ENCODE measurements around the gene CRADD. TPM values are rescaled to one million over a fixed set of nuclear protein-coding genes. Genes with fewer than 3 reads are reported as not detected.

CRADD gene
- total RNA-seq, 1 experiment from 2014 or later, result 26.7 TPM

DNA sequence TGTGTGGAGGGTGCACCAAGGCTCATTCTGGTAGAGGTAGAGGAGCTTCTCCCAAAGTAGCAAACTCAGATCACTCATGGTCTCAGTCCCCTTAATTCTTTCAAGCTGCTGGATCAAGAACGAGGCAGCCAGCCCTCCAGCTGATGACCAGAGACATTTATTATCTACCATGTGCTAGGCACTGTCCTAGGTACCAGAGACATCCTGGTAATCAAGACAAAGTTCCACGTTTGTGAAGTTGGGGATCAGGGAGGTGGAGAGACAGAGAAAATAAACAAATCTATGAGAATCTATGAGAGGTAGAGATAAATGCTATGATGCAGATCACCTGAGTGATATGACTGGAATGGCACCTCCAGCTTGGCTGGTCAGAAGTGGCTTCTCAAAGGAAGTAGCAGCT is 130.2 kb downstream of the CRADD start:
- no peak for DNase-seq (ENCODE audit: low read depth)

DNA sequence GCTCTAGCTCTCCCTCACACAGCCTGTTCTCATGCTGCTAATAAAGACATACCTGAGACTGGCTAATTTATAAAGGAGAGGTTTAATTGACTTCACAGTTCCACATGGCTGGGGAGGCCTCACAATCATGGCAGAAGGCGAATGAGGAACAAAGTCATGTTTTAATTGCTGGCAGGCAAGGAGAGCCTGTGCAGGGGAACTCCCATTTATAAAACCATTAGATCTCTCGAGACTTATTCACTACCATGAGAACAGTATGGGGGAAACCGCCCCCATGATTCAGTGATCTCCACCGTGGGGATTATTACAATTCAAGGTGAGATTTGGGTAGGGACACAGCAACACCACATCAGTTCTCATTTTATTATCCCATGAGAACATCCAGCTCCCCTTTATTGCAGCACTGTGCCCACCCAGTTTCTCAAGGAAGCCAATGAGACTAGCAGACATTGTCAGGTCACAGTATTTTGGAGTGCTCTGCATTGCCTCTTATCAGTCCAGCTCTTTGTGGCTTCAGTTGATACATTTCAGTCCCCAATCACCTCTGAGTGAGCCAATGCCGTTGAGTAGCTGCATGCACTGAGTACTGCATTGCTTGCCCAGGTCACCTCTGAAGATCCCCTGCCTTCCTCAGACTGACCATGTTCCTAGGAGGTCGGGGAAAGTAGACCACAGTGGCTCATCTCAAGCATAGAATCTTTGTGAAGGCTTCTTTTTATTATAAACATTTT is 131.2 kb downstream of the CRADD start:
- DNase-seq (ENCODE audit: low read depth), result no peak

DNA sequence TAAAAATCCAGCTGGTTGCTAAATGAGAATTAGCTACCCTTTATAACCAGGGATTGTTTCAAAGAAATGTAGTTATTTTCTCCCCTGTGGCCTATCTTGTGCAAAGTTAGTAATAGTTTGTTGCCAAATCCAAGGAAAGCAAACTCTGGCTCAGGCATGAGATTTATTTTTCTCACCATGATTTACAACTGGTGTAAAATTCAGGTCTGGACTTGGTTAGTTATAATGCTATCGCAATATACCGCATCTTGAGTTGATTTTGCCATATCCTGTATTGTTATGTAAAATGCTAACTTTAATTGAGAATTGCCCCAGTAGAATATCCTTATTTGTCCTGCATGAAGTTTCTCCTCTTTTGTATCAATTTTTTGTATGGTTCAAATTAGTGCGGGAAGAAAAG is 135.5 kb downstream of the CRADD start:
- DNase-seq (ENCODE audit: low read depth), result no peak

DNA sequence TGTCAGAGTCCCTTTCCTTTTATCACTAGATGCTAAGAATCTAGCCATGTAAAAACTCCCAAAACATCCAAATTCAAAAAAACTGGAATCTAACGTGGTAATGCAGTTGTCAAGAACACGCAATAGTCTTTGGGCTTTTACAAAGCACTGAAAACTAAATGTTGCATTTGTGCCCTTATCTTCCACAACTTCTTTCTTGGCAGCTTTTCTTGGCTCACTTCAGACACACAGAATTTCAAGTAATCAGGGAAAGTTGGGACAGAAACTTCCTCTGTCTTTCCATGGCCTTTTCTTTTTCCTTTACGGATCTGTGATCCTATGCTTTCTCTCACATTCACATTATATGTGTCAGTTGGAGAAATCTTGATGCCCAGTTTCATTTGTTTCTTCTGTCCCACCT is 136.0 kb downstream of the CRADD start:
- no peak for DNase-seq (ENCODE audit: low read depth)

DNA sequence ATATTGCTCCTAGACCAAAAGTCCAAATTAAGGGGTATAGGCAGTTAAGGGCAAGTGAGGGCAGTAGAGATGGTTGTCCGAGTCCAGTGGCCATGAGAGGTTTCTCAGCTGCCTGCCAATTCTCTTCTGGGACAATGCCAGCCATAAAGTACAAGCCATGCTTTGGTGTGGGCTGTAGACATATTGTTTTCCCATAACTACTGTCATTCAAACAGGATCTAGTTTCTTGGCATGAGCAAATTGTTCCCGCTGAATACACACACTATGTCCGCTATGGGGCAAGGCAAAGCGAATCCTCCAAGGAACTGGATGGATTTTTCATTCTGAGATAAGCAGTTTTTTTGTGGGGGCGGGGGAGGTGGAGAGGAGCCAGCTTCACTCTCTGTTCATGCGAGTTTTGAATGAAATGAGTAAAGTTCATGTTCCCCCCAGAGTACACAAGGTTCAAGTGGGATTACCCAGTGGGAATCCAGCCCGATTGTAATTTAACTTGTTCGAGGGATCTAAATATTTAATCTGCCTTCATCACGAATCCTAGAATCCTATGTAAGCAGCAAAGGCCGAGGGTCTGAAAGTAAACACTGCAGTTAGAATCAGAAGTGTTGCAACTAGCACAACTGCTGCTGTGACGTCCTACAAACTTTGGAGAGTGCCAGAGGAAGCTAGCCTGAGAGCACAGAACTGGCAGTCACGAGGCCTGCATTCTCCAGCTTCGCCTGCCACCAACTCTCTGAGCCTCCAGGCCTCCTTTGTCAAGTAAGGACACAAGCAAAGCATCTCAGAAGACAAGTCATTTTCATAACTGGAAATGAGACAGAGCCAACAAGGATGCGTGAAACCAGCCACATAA is 137.0 kb downstream of the CRADD start:
- DNase-seq (ENCODE audit: low read depth), result peak; percentile 74

DNA sequence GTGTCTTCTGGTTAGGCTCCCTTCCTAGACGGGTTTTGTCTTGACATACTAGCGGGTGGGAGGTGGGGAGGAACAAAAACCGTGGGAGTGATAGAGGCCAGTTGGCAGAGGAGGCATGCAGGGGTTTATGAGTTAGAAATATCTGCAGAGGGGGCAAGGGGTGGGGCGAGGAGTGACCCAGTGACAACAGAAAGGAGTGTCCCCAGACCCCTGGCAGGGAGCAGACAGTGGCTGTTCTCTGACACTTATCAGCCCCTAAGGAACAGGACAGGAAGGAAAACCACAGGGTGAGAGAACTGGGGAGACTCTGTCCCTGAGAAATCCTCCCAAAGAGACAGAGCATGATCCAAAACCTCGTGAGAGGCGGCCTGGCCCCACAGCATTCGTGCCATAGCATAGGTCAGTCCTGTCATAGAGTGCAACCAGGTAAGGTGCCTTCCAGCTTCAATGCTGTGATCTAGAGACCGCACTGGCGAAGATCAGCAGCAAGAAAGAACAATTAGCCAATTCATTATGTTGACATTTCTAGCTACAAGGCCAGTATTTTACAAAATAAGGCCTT is 141.4 kb downstream of the CRADD start:
- DNase-seq (ENCODE audit: low read depth), result no peak

DNA sequence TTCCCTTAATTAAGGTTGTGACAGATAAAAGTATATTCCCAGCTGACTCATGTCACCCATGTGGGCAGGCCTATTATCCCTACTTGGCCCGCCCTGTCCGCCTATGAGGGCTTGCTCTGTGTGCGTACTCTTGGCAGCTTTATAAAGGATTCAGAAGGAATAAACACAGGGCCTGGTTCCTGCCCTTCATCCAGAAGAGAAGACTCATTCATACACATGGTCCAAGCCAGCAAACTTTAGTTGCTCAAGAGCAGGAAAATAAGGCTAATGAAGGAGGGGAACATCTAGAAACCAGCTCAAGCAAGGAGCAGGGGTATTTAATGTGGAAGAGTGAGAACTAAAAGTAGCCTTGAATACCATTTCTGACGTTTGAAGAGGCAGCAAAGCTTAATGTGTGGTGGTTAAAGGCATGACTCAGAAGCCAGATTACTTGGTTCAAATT is 141.9 kb downstream of the CRADD start:
- DNase-seq (ENCODE audit: low read depth), result peak; percentile 85

DNA sequence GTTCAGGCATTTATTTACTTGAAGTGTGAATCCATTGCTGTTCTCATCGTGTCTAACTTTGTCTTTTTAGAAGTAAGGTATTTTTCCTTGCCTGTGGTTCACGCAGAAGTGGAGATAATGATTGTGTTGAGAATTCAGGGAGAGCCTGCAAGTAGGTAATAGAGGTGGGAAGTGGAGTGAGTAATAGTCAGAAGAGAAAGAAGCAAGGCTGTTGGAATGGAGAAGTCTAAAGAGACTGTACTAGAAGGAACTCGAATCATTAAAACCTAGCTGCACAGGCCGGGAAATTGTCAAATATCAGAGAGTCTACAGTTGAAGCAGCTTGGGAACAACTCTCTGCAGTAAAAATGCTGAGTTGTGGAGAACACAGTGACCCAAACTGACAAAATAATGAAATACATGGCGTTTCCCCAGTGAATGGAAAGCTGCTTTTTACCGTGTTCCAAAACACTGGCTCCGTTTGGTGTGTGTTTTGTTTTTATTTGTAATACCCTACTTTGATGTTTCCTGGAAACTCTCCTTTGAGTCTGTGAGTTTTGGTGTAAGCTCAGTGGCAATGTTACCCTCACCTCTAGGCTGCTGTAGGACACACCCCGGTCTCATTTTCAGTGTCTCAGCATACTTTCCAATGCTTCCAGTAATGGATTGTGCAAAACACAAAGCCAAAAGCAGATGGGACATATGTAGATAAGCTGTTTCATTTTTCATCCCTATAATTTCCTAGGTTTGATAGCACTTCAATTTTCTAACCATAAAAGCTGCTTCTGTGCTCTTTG is 146.6 kb downstream of the CRADD start:
- DNase-seq (ENCODE audit: low read depth), result no peak

DNA sequence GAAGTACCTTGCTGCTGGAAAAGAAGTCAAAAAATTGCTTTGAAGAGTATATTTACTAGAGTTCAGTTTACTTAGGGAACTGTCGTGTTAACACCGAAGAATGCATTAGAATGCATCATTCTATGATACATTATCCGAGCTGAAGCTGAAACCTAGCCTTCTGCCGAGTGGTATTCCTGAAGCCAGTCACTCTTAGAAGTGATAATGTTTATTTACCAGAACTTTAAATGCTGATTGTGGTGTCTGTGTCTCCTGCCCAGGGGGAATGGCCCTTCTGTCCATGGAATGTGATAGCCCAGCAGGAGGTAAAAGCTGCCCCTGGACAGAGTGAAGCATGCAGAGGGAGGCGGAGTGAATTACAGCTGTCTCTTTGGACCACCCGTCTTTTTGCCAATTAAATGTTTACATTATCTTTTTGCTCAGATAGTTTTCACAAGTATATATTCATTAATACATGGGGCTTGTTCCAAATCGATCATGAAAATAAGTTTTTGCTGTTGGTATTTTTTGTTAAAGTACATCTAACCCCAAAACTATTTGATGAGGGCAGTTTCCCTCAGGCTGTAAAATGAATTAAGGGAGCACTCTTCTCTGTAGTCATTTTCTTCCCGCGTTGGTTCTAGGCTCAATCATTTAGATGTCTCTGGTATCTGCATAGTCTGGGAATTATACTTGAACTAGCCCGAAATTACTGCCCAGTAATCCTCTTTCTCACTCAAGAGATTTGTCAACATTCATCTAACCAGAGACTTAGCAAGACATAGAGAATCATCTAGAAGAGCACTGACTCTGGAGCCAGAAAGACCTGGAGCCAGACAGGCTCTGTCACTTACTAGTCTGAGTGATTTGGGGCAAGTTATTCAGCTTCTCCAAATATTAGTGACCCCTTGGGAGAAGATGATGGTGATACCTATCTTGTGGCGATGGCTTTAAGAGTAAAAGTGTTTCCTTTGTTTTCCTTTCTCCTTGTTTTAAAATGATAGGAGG is 147.6 kb downstream of the CRADD start:
- peak; percentile 65 for DNase-seq (ENCODE audit: low read depth)

DNA sequence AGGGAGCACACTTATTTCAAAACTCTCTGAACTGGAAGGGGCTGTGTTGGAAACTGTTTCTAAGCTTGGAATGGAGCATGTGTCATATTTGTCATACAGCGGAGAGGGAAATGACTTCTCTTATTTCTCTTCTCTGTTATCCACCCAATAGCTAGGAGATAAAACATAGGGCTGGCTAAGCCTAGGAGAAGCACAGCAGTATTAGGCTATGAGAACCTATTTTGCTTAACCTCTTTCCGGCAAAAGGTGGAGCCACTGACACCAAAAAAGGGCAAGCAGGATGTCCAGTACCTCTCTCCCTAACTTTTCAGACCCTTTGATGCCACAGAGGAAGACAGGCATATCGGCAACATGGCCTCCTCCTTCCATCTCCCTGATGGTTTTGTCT is 148.3 kb downstream of the CRADD start:
- DNase-seq (ENCODE audit: low read depth), result no peak

DNA sequence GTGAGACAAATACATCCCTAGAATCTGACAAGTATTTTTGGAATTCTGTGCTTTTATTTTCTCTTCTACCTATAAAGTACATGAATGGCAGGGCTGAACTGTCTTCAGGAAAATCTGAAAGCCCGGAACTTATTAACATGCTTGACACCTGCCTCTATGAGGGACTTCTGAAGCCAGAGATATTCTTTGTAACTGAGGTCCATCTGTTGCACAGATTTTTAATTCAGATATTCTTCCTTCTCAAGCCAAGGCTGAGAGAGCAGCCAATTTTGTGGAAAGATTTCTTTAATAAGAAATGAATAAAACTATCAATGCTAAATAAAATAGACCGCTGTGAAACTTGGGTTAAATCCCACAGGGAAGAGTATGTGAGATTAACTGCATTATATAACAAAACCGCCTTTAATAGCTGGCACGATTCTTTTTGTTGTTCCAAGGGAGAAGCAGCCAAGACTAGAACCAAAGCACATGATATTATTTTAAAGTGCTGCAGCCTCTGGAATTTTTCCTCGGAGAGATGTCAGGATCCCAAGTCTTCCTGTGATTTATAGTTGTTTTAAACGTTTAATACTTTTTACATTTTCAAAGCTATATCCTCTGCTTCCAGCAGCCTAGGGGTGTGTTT is 148.9 kb downstream of the CRADD start:
- peak; percentile 32 for DNase-seq (ENCODE audit: low read depth)

DNA sequence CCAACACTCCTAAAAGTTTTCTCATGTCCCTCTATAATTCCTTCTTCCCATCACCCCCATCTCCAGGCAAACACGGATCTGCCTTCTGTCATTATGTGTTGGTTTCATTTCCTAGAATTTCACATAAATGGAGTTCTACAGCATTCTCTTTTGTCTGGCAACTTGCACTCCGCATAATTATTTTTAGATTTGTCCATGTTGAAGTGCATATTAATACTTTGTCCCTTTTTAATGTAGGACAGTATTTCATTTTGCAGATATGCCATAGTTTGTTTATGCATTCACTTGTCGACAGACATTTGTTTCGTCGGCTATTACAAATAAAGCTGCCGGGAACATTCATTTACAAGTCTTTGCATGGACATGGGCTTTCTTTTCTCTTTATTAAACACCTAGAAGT is 150.0 kb downstream of the CRADD start:
- no peak for DNase-seq (ENCODE audit: low read depth)

DNA sequence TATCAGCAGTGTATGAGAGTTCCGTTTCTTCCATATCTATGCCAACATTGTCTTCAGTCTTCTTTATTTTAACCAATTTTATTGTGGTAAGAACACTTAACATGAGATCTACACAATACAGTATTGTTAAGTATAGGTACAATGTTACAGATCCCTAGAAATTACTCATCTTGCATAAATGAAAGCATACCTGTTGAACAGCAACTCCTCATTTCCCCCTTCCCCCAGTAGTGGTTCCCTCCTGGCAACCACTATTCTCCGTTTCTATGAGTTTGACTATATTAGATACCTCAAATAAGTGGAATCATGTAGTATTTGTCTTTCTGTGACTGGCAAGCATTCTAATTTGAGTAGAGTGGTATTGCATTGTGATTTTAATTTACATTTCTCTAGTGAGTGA is 150.5 kb downstream of the CRADD start:
- DNase-seq (ENCODE audit: low read depth), result no peak

DNA sequence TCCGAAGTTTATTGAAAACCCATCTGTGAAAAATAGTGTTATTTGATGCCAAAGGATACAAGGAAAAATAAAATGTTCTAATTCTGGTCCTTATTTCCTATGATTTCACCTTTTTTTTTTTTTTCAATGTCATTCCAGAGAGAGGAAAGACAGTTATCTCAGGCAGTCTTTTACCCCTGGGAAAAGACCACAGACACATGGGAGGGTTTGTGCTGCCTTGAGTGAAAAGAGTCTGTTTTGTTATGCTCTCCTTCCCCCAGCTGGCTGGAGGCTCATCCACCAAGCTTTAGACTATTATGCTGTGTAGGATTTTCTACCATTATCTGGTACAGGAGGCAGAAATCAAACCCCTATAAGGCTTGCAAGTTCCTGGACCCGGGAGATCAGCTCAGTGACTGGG is 151.8 kb downstream of the CRADD start:
- DNase-seq (ENCODE audit: low read depth), result no peak

DNA sequence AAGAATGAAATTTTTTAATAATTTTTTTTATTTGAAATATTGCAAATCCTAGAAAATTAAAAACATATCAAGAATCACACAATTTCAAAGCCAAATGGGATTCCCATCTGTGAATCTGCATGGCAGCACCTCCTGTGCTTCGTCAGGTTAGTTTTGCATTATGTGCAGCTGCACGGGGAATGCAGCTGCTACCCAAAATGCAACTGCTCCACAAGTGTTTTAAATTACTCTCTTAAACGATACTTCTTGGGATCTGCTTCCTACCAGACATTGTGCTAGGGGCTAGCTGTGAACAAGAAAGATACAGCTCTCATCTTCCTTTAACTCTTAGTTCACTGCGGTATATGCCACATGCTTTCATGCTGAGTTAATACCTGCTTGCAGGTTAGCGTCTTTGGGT is 154.2 kb downstream of the CRADD start:
- DNase-seq (ENCODE audit: low read depth), result no peak

DNA sequence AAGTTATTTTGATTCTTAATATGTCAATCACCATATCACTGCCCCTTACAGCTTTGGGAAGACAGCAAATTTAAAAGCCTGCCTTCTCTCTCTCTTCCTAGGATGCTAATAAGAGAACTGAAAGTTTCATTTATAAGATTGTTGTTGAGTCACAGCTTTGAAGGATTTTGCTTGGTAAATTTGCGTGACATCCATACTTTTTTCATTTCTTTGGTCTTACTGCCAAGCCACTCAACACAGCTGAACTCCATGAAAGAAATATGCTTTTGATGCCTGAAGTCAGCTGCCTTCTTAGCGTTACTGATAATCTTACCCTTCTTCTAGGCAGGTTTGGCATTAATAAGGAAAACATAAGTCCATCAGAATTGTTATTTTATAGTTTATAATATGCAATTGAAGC is 155.0 kb downstream of the CRADD start:
- DNase-seq (ENCODE audit: low read depth), result peak; percentile 33

DNA sequence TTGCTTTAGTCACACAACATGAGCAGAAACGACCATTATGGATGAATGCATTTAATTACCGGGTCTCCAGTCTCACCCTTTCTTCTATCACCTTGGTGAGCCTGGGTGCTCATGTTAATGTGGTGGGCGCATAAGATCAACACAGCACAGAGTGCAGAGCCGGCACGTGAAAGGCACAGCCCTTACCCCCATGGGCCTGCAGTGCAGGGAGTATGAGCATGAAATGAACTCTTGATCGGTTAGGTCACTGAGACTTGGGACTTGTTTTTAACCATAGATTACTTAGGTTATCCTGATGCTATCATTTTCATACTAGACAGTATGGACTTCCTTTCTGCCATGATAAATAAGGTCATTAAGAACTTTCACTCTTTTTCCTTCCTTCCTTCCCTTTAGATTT is 156.8 kb downstream of the CRADD start:
- DNase-seq (ENCODE audit: low read depth), result no peak

DNA sequence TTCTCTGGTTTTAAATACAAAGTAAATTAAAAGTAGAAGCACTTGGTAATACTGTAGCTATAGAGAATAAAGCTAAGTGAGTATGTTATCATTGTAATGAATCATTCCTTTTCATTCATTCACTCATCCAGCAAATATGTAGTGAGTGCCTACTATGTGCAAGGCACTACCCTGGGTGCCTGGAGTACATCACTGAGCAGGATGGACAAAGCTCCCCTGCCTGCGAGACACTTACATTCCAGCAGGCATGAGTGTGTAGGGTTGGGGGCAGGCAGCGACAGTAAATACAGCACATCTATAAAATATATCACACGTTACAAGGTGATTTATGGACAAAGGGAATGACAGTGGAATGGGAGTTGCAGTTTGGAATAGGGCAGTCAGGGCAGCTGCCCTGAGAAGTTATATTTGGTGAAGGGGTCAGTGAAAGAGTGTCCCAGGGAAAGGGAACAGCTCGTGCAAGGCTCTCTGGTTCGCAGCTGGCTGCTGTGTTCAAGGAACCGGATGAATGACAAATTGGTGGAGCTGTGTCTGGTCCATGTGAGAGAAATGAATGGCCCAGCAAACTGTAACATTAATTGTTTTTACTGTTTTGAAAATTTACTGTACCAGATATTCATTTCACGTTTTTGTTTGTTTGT is 159.6 kb downstream of the CRADD start:
- no peak for DNase-seq (ENCODE audit: low read depth)

DNA sequence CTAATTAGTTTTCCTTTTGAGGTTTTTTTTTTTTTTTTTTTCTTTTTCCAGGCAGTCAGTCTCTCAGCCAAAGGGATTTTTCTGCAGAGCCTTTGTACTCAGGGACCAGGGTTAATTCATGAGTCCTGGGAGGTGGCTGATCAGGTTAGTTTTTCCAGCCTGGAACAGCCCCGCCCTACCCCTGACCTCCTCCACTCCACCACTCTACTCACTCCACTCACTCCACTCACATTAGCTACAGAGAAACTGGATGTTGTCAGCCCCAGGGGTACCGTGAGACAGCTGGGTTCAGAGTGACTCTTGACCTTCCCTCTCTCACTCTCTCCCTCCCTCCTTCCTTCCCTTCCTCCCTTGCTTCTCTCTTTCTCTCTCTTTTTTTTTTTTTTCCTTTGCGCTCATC is 161.0 kb downstream of the CRADD start:
- DNase-seq (ENCODE audit: low read depth), result no peak

DNA sequence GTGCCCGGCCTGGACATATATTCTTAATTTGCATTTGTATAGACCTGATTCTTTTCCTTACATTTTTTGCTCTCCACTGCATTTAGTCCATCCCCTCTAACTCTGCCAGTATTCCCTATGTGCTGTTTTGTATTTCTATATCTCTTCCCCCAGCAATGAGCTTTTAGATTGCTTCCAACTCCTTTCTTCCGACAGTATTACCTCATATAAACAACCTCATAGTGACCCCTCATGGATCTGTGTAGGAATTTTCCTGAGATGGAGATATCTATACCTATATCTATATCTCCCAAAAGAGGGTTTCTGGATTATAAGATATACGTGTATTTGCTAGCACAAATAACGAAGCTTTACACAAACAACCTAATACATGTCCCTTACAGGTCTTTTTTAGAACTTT is 161.9 kb downstream of the CRADD start:
- DNase-seq (ENCODE audit: low read depth), result peak; percentile 22

All from RPMI7951 (cell line).